HG02798 (cell line): Measurements from ENCODE around the gene HFE.

Experiments
- ATAC-seq: cut with Tn5 transposase; IDR thresholded peaks from one replicate; pipeline ENCODE4 v1.9.1; 2021; ENCODE audit warnings: mild to moderate bottlenecking; ENCODE audit not compliant: unreplicated experiment, poor library complexity

Gene HFE

DNA sequence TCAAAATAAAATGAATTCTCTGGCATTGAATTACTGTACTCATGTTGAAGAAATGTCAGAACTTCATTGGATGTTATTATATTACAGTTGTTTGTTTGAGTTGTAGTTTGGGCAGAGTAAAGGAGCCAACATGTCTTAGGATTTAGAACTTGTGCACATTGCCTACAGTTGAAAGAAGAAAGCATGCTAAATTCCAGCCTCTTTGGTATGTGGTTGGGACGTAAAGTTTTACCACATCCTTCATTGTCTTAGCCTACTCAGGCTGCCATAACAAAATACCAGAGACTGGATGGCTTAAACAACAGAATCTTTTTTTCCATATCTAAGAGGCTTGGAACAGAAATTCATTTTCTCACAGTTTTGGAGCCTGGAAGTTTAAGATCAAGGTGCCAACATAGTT, 42.4 kb downstream of the HFE start:
- no peak for ATAC-seq

DNA sequence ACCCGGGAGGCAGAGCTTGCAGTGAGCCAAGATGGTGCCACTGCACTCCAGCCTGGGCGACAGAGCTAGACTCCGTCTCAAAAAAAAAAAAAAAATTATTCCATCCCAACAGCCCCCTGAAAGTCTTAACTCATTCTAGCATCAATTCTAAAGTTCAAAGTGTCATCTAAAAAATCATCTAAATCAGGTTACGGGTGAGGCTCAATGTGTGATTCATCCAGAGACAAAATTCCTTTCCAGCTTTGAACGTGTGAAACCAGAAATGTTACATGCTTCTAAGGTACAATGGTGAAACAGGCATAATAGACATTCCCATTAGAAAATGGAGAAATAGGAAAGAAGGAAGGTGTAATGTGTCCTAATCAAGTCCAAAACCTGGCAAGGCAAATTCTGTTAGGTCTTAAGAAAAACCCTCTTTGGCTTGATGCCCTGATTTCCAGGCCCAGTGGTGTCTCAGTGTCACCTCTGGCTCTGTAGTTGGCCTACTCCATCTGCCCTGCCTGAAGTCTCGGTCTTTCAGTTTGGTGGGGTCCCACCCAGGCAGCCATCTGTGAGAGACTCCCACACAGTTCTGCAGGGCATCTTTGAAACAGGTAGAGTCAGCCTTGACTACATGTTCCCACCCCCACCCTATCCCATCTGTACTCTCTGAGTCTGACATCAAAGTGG, 43.5 kb downstream of the HFE start:
- no peak for ATAC-seq

- ATAC-seq: no peak
Measured at GRCh38 chr6:26131618-26132017, 44.4 kb downstream of the HFE start.

GRCh38 chr6:26133730-26134129, 46.5 kb downstream of the HFE start:
- ATAC-seq: no peak

DNA sequence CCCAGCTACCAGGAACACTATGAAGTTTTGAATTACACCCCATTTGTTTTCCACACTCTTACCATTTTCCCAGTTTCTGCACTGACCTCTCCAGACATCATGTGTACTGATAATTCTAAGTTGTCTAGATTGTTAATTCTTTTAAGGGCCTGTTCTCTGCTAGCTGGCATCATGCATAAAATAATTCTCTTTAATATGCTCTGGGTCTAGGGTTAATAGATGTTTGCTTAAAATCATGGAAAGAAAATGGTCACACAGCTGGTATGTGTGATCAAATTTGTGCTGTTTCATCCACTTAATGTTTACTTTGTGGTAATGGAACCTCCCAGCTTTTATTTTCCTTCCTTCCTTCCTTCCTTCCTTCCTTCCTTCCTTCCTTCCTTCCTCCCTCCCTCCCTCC, 49.1 kb downstream of the HFE start:
- no peak for ATAC-seq

DNA sequence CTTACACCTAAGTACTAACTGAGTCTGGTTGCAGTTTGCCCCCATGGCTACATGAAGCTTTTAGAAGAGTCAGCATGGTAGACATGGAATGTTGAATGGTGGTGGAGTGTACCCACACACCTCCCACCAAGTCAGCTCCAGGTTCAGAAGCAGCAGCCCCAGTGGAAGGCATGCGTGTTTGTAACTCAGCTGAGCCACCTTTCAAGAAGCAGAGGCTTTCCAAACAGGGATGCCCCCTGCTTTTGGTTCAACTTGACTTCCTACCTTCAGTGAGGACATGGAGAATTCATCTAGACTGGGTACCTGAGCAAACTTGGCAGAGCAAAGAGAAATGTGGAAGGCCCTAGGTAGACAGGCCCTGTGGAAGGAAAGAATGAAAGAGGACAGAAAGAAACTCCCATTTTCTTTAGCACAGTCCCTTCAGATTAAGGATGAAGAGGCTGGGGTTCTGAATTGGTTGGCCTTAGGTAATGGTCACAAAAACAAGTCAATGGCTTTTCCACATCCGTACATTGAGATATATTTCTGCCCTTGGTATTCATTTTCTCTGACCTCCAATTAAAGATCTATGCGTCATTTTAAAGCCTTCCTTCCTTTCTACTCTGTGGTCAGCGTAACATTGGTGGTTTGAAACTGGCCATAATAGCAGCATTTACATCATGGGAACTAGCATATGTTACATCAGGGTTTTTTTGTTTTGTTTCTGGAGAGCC, 53.2 kb downstream of the HFE start:
- no peak for ATAC-seq

DNA sequence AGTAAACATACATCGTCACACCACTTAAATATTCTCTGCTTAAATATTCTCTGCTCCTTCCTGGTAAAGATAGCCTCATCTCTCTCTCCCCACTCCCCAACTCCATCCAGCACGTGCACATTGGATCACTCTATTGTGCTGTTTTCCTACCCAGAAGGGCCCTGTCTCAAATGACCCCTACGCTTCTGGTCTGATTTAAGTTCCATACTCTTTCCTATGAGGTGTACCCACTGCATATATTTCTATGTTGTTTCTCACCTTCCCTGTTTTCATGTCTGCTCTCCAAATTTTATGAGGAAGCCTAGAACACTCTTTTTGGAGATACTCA, 53.7 kb downstream of the HFE start:
- no peak for ATAC-seq

DNA sequence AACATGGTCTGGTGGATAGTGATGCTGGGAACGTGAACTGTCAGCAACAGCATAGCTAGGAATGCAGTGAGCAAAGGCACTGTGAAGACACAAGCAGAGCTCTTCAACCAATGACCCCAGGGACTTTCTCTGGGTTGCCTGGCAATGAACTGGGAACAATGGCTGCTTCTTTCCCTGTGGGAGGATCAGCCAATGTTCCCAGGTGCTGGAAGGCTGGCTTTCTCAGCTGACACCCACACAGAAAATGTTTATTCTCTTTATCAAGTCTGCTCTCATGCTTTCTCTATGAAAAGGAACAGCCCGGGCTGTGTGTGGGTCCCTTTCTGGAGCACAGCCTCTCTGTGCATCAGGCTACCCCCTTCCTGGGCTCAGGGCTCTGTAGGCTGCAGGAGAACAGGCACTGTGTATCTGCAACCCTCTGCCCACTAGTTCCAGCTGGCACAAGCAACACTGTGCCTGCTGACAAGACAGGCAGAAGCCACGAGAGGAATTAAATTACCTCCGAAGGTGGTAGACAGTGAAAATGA, 54.2 kb downstream of the HFE start:
- no peak for ATAC-seq

DNA sequence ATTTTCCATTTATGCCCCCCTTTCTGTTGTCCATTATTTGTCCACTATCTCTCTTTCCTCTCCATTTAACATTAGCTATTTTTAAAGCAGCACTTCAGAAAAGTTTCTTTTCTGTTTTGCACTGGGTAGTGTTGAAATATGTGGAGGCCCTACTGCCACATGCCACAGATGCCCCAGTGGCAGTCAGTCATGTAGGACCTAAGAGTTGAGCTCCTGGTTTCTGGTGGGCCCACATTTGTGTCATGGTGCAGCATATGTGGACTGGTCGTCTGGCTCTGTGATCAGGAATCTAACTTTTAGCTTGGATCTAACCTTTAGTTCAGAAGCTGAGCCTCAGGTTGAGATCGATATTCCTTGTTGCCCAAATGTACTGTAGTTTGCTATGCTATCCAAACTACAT, 54.8 kb downstream of the HFE start:
- ATAC-seq: no peak
